ENCODE results near the gene ZNF792.

DNA sequence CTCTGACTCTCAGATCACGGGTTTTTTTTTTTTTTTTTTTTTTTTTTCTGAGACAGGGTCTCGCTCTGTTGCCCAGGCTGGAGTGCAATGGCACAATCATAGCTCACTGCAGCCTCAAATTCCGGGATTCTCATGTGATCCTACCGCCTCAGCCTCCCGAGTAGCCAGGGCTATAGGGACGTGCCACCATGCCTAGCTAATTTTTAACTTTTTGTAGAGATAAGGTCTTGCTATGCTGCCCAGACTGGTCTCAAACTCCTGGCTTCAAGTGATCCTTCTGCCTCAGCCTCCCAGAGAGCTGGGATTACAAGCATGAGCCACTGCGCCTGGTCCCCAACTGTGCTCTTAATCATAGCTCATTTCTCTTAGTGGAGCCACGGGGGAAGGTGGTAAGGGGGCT, 31.5 kb upstream of the ZNF792 start:
- TF ChIP-seq, protein P1, sequence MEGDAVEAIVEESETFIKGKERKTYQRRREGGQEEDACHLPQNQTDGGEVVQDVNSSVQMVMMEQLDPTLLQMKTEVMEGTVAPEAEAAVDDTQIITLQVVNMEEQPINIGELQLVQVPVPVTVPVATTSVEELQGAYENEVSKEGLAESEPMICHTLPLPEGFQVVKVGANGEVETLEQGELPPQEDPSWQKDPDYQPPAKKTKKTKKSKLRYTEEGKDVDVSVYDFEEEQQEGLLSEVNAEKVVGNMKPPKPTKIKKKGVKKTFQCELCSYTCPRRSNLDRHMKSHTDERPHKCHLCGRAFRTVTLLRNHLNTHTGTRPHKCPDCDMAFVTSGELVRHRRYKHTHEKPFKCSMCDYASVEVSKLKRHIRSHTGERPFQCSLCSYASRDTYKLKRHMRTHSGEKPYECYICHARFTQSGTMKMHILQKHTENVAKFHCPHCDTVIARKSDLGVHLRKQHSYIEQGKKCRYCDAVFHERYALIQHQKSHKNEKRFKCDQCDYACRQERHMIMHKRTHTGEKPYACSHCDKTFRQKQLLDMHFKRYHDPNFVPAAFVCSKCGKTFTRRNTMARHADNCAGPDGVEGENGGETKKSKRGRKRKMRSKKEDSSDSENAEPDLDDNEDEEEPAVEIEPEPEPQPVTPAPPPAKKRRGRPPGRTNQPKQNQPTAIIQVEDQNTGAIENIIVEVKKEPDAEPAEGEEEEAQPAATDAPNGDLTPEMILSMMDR (IDR thresholded peaks at IDR 0.05; ENCODE audit: poor library complexity, severe bottlenecking), result no peak
- TF ChIP-seq EZH2 (IDR thresholded peaks at IDR 0.05; ENCODE audit: borderline replicate concordance, insufficient read depth, low read length, poor library complexity, severe bottlenecking) (no peak), TAF1 (IDR thresholded peaks at IDR 0.05; ENCODE audit: low read depth) (no peak)
- TF ChIP-seq, protein P2, sequence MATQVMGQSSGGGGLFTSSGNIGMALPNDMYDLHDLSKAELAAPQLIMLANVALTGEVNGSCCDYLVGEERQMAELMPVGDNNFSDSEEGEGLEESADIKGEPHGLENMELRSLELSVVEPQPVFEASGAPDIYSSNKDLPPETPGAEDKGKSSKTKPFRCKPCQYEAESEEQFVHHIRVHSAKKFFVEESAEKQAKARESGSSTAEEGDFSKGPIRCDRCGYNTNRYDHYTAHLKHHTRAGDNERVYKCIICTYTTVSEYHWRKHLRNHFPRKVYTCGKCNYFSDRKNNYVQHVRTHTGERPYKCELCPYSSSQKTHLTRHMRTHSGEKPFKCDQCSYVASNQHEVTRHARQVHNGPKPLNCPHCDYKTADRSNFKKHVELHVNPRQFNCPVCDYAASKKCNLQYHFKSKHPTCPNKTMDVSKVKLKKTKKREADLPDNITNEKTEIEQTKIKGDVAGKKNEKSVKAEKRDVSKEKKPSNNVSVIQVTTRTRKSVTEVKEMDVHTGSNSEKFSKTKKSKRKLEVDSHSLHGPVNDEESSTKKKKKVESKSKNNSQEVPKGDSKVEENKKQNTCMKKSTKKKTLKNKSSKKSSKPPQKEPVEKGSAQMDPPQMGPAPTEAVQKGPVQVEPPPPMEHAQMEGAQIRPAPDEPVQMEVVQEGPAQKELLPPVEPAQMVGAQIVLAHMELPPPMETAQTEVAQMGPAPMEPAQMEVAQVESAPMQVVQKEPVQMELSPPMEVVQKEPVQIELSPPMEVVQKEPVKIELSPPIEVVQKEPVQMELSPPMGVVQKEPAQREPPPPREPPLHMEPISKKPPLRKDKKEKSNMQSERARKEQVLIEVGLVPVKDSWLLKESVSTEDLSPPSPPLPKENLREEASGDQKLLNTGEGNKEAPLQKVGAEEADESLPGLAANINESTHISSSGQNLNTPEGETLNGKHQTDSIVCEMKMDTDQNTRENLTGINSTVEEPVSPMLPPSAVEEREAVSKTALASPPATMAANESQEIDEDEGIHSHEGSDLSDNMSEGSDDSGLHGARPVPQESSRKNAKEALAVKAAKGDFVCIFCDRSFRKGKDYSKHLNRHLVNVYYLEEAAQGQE (IDR thresholded peaks at IDR 0.05; ENCODE audit: borderline replicate concordance), result no peak

All from neural cell (in vitro differentiated cells).